Liver (tissue), 9 donors: Measurements from ENCODE around the gene LAMB2. TPM values are rescaled to one million over a fixed set of nuclear protein-coding genes. Genes with fewer than 3 reads are reported as not detected.
A peak's percentile ranks its signal among the peaks of the same experiment; 100 is the strongest.

Experiments
- DNase-seq: peaks from one replicate; pipeline ENCODE4 v3.0.0-alpha.2; 2017; ENCODE audit warnings: low spot score
- H3K27ac ChIP-seq, 2 donors: one replicate each; pipeline ENCODE4 v1.7.0; 2013; ENCODE audit warnings: inconsistent platforms in 2 of 2, low read length in 2 of 2, control low read depth in 1 of 2, low read depth in 1 of 2, mild to moderate bottlenecking in 1 of 2
- H3K27me3 ChIP-seq, 4 donors: one replicate each; pipeline versions ENCODE4 v1.6.1 to v1.7.0; 2013; ENCODE audit warnings: low read length in 3 of 4, inconsistent platforms in 1 of 4, mild to moderate bottlenecking in 1 of 4, moderate library complexity in 1 of 4; ENCODE audit not compliant: control insufficient read depth in 4 of 4, insufficient read depth in 4 of 4
- H3K36me3 ChIP-seq, 4 donors: one replicate each; pipeline versions ENCODE4 v1.6.1 to v1.7.0; 2013; ENCODE audit warnings: low read length in 3 of 4, mild to moderate bottlenecking in 3 of 4, low read depth in 1 of 4, moderate library complexity in 1 of 4; ENCODE audit not compliant: control insufficient read depth in 4 of 4, insufficient read depth in 3 of 4
- H3K4me1 ChIP-seq, 4 donors: one replicate each; pipeline versions ENCODE4 v1.6.1 to v1.7.0; 2013; ENCODE audit warnings: low read length in 3 of 4, mild to moderate bottlenecking in 3 of 4, moderate library complexity in 1 of 4; ENCODE audit not compliant: control insufficient read depth in 4 of 4, insufficient read depth in 4 of 4
- H3K4me3 ChIP-seq, 3 donors: one replicate each; pipeline versions ENCODE4 v1.6.1 to v1.7.0; 2013; ENCODE audit warnings: low read length in 3 of 3, control low read depth in 1 of 3, low read depth in 1 of 3, mild to moderate bottlenecking in 1 of 3
- H3K9ac ChIP-seq, 2 donors: one replicate each; pipeline ENCODE4 v1.7.0; 2013; ENCODE audit warnings: low read length in 2 of 2, mild to moderate bottlenecking in 2 of 2, moderate library complexity in 2 of 2, control low read depth in 1 of 2, low read depth in 1 of 2
- H3K9me3 ChIP-seq, 4 donors: one replicate each; pipeline versions ENCODE4 v1.6.1 to v1.7.0; 2013; ENCODE audit warnings: low read length in 3 of 4; ENCODE audit not compliant: control insufficient read depth in 4 of 4
- EGR1 ChIP-seq, 2 donors: IDR thresholded peaks; 2 replicates each; pipeline ENCODE4 v1.6.1; 2016 to 2018; ENCODE audit warnings: antibody characterized with exemption in 2 of 2, low read depth in 2 of 2
- FOXA1 ChIP-seq: IDR thresholded peaks from 2 replicates; pipeline ENCODE4 v1.6.1; 2016; ENCODE audit warnings: antibody characterized with exemption
- GABPA ChIP-seq, 2 donors: IDR thresholded peaks in 1 of 2; conservative IDR thresholded peaks in 1 of 2; 2 replicates each; pipeline ENCODE4 v1.6.1; 2016; ENCODE audit warnings: antibody characterized with exemption in 2 of 2, mild to moderate bottlenecking in 1 of 2, moderate library complexity in 1 of 2
- HNF4A ChIP-seq, 2 donors: conservative IDR thresholded peaks; 2 replicates each; pipeline ENCODE4 v1.6.1; 2016; ENCODE audit warnings: antibody characterized with exemption in 2 of 2, mild to moderate bottlenecking in 2 of 2
- MAX ChIP-seq: IDR thresholded peaks from 2 replicates; pipeline ENCODE4 v1.6.1; 2016; ENCODE audit warnings: antibody characterized with exemption
- NR2F2 ChIP-seq: IDR thresholded peaks from 2 replicates; pipeline ENCODE4 v1.6.1; 2016; ENCODE audit warnings: antibody characterized with exemption
- RAD21 ChIP-seq, 2 donors: IDR thresholded peaks; 2 replicates each; pipeline ENCODE4 v1.6.1; 2016; ENCODE audit warnings: antibody characterized with exemption in 2 of 2, mild to moderate bottlenecking in 2 of 2
- RXRA ChIP-seq, 2 donors: IDR thresholded peaks; 2 replicates each; pipeline ENCODE4 v1.6.1; 2017 to 2018; ENCODE audit warnings: antibody characterized with exemption in 2 of 2, mild to moderate bottlenecking in 1 of 2
- SP1 ChIP-seq: IDR thresholded peaks from 2 replicates; pipeline ENCODE4 v1.6.1; 2018; ENCODE audit warnings: antibody characterized with exemption, mild to moderate bottlenecking
- TAF1 ChIP-seq: conservative IDR thresholded peaks from 2 replicates; pipeline ENCODE4 v1.6.1; 2016; ENCODE audit warnings: antibody characterized with exemption, mild to moderate bottlenecking
- YY1 ChIP-seq: IDR thresholded peaks from 2 replicates; pipeline ENCODE4 v1.6.1; 2016; ENCODE audit warnings: antibody characterized with exemption, mild to moderate bottlenecking
- WGBS: extraction: QIAGEN DNeasy Blood & Tissue Kit; methylation state at CpG from one replicate; pipeline ENCODE4 v1.1.7; 2013; 5-methylcytosine and 5-hydroxymethylcytosine counted together
- polyA plus RNA-seq, 2 donors: library from polyadenylated mRNA; stranded (reverse) in 1 of 2; unstranded in 1 of 2; fragments of 200-250 nt in 1 of 2; fragments of >200 nt in 1 of 2; fragmentation: Nextera tagmentation in 1 of 2; extraction: Ambion mirVana in 1 of 2; gene quantifications; one replicate each; pipeline versions ENCODE4 v1.2.1 to v1.2.3, GENCODE V29; 2013 to 2015
- total RNA-seq, 2 donors: library from RNA; depleted of rRNA; stranded (reverse); fragments of >200 nt; gene quantifications; one replicate each; pipeline ENCODE4 v1.2.3, GENCODE V29; 2014
- TF ChIP-seq, protein P1 (sequence below): IDR thresholded peaks from 2 replicates; pipeline ENCODE4 v1.6.1; 2016; ENCODE audit warnings: antibody characterized with exemption
- TF ChIP-seq, protein P2 (sequence below): IDR thresholded peaks from 2 replicates; pipeline ENCODE4 v1.6.1; 2016; ENCODE audit warnings: antibody characterized with exemption
- donor health status: healthy.
- donor health status: healthy.
- donor health status: healthy.
- donor health status: healthy.
- donor health status: healthy.

The LAMB2 gene
- total and polyA plus RNA-seq, 4 donors, result 87.6 to 172 (median 134) TPM

DNA sequence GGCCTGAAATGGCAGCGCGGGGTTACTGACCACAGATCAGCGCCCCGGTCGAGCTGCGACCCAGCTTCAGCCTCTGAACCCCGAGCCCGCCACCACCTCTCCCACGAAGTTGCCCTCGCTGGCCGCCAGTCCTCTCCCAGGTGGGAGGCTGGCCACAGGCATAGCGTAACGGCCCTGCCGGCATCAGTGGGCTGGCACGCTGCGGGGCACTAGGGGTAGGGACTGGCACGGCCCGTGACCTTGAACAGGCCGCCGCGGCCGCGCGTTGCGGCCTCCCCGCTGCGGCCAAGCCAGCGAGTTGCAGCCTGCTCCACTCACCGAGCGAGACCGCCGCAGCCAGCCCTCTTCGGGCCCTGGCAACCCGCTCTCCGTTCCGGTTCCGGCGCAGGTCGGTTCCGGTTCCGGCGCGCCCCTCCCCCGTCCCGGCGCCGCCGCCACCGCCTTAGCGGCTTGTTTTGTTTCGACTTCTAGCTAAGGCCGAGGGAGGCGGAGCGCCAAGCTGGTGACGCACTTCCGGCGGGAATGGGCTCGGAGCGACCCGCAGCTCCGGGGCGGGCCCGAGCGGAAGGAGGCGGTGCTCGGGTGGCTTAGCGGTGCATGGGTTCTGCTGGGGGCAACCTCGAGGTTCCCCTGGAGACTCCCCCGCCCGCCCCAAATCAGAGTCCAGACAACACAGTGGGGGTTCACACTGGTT is 12.3 kb downstream of the LAMB2 start, which contains the start of gene USP19:
Gene USP19 (minus strand): TSS at position 386 of the 694 bp plus-strand sequence. CDS start 1,678 bp downstream, outside the sequence.
- TF ChIP-seq EGR1 (IDR thresholded peaks at IDR 0.05; ENCODE audit: low read depth in 2 of 2) (peak in 1 of 2 donors; percentile 49), MAX (no peak), GABPA (IDR thresholded peaks at IDR 0.05 in 1 of 2, conservative IDR thresholded peaks at IDR 0.05 in 1 of 2) (peak; percentile 87 to 97), SP1 (peak; percentile 68)
- peak within 1 kb of the TSS; percentile 83 to 89 for H3K27ac ChIP-seq
- 1% methylated on average over 70 of the region's 70 CpGs for WGBS
- peaks cover 20 to 63% (median 37%) of the 10 kb centered on the region in 4 donors for H3K36me3 ChIP-seq
- no peaks in the 10 kb centered on the region for H3K9me3 ChIP-seq
- H3K4me3 ChIP-seq, result peak within 1 kb of the TSS; percentile 90 to 94 (median 91)
- H3K9ac ChIP-seq, result peak within 1 kb of the TSS; percentile 79 to 91
- H3K27me3 ChIP-seq, result no peaks in the 10 kb centered on the region
- DNase-seq, result peak; percentile 94
- peaks cover 4 to 16% (median 13%) of the 10 kb centered on the region in 4 donors for H3K4me1 ChIP-seq

DNA sequence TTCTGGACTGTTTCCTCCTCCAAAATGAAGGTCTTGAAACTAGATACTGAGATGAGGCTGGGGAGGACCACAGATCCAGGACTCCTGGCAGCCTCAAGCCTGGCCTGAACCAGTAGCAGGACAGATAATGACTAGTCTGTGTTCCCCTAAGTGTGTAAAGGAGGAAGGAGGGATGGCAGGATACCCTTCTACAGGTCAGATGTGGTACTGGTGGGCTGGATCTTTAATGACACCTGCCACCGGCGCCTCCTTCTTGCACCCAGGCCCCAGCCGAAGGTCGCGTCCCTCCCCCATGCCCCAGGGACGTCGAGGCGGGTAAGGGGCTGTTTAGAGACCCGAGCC is 12.8 kb downstream of the LAMB2 start:
- Histone ChIP-seq H3K4me1 (peaks cover 4 to 16% (median 13%) of the 10 kb centered on the region in 4 donors), H3K4me3 (peak overlapping the region; percentile 90 to 94 (median 91)), H3K9ac (peak overlapping the region; percentile 79 to 91), H3K27me3 (no peaks in the 10 kb centered on the region), H3K36me3 (peaks cover 23 to 66% (median 40%) of the 10 kb centered on the region in 4 donors), H3K27ac (peak overlapping the region; percentile 83 to 89), H3K9me3 (no peaks in the 10 kb centered on the region)
- WGBS, result 0% methylated on average over 9 of the region's 9 CpGs
- TF ChIP-seq RAD21 (IDR thresholded peaks at IDR 0.05) (no peak), NR2F2 (no peak)
- DNase-seq, result no peak

GRCh38 chr3:49119439-49119838 is 13.4 kb downstream of the LAMB2 start:
- 74% methylated on average over 3 of the region's 3 CpGs for WGBS
- H3K36me3 ChIP-seq, result peaks cover 20 to 66% (median 44%) of the 10 kb centered on the region in 4 donors
- H3K4me3 ChIP-seq, result peak overlapping the region in 2 of 3 donors; percentile 91 to 94

More at GRCh38 chr3:49119439-49119838, 13.4 kb downstream of the LAMB2 start:
- H3K27ac ChIP-seq, result no peak overlapping the region
- H3K9me3 ChIP-seq, result no peaks in the 10 kb centered on the region
- H3K4me1 ChIP-seq, result peaks cover 4 to 16% (median 13%) of the 10 kb centered on the region in 4 donors
- H3K9ac ChIP-seq, result peak overlapping the region; percentile 79 to 91
- no peaks in the 10 kb centered on the region for H3K27me3 ChIP-seq
- DNase-seq, result no peak
- TF ChIP-seq MAX (no peak), SP1 (no peak), YY1 (no peak), RXRA (IDR thresholded peaks at IDR 0.05) (no peak), TAF1 (no peak), HNF4A (conservative IDR thresholded peaks at IDR 0.05) (no peak), FOXA1 (no peak)
- TF ChIP-seq, protein P1, sequence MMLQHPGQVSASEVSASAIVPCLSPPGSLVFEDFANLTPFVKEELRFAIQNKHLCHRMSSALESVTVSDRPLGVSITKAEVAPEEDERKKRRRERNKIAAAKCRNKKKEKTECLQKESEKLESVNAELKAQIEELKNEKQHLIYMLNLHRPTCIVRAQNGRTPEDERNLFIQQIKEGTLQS, result no peak
- TF ChIP-seq, protein P2, sequence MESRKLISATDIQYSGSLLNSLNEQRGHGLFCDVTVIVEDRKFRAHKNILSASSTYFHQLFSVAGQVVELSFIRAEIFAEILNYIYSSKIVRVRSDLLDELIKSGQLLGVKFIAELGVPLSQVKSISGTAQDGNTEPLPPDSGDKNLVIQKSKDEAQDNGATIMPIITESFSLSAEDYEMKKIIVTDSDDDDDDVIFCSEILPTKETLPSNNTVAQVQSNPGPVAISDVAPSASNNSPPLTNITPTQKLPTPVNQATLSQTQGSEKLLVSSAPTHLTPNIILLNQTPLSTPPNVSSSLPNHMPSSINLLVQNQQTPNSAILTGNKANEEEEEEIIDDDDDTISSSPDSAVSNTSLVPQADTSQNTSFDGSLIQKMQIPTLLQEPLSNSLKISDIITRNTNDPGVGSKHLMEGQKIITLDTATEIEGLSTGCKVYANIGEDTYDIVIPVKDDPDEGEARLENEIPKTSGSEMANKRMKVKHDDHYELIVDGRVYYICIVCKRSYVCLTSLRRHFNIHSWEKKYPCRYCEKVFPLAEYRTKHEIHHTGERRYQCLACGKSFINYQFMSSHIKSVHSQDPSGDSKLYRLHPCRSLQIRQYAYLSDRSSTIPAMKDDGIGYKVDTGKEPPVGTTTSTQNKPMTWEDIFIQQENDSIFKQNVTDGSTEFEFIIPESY, result no peak
